Activated T-cell treated with anti-CD3 and anti-CD28 coated beads for 1 hour (primary cell): Measurements from ENCODE around the gene DNAH12.
"Not testable (repeated sequence)": the region's sequence is repeated elsewhere in the genome, so short reads cannot be mapped to it uniquely, and the experiment has no call there.

Experiments used
- DNase-seq: peaks from one replicate; pipeline ENCODE4 v3.0.0-alpha.2; 2020; ENCODE audit warnings: low read depth

The DNAH12 gene

DNA sequence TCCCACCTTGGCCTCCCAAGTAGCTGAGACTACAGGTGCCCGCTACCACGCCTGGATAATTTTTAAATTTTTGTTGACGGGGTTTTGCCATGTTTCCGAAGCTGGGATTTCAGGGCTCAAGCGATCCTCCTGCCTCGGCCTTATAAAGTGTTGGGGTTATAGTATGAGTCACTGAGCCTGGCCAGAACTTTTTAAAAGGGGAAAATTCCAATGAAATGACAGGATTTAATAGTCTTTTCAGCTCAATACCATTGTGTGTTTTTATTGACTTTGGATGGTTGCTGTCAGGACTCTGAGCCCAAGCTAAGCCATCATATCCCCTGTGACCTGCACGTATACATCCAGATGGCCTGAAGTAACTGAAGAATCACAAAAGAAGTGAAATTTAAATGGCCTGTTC, 240.6 kb downstream of the DNAH12 start:
- DNase-seq: not testable (repeated sequence)

DNA sequence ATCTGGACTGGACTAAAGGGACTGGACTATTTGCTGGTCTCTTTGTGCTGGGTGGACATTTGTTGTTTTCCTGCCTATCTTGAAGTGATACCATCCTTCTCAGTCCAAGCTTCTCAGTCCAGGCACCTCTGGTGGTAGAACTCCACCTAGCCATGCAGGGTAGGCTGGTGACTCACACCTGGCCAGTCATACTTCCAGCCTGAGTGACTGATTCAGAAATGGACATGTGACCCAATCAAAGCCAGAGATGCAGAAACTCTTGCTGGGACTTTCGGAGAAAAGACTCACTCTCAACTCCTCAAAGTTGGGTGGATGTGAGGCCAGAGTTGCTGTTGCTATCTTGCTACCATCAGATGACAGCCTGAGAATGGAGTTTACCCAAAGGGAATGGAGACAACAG, 246.1 kb downstream of the DNAH12 start:
- DNase-seq: no peak

DNA sequence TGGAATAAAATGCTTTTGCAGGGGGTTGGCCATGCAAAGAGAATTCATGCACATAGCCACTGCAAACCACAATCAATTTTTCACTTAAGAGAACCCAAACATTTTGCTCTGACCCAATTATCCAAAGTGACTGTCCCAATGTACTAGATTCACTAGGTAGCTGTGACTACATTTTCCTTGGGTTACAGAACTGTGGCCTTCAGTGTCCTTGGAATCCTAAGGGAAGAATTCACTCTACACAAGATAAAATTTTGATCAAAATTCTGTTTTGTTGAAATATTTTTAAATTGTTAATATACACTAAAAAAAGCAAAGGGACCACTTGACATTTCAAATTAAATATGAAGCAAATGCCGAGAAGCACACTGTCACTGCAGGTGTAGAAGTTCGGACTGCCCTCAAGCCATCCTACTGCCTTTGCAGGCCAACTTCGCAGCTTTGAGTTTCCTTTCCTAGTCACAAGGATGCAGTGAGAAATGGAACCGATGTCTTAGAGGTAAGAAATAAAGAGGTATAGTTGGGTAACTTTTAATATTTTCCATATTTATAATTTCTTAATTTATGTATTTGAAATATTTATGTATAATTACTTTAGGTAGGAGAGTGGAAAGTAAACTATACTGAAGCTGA, 251.1 kb downstream of the DNAH12 start:
- DNase-seq: no peak

DNA sequence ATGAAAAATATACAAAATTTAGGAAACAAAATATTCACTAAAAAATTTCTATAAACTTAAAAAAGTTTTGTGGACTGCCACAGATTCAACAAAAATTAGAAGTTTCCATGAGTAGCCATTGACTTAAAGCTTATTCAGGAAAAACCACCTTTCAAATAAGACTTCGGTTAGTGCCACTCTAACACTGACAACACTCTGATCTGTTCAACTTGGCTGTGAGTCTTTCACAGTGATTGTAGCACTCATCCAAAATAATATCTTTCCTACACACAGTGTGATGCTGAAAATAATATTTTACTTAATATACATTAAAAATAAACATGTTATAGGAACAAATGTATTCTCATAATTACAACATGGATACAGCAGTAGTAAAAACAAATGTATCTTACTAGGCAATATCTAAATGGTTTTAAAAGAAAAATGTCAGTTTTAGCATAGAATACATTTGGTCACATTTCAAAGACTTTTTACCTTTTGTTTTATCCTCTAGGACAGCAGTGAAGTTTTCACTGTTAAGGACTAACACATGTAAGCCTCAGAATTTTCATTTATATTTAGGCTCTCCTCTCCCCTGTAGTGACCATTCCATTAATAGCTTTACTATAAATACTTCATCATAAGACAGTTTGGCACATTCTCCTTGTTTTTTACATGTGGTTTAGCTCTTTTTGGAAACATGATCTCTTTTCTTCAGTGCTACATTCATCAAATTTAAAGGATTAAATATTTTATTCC, 251.8 kb downstream of the DNAH12 start, which contains the start of gene ASB14:
Gene ASB14 (minus strand): TSS at position 527 of the 738 bp plus-strand sequence. CDS start 652 bp downstream, outside the sequence.
- no peak for DNase-seq

DNA sequence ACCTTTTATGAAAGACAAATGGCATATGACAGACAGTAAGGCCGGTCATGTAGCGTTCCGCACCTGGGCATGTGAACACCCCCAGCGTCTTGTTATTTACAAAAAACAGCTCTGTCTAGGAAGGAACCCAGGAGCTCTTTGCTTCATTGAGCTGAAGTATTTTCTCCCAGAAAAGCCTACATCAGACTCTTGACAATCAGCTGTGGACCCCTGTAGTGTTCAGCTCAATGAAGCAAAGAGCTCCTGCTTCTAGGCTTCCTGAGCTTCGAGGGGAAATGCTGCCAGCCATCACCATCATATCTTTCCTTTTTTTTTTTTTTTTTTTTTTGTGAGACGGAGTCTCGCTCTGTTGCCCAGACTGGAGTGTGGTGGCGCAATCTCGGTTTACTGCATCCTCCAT, 255.7 kb downstream of the DNAH12 start:
- DNase-seq: no peak

GRCh38 chr3:57287205-57287604, 256.9 kb downstream of the DNAH12 start:
- no peak for DNase-seq

GRCh38 chr3:57283334-57283733, 260.8 kb downstream of the DNAH12 start:
- no peak for DNase-seq

DNA sequence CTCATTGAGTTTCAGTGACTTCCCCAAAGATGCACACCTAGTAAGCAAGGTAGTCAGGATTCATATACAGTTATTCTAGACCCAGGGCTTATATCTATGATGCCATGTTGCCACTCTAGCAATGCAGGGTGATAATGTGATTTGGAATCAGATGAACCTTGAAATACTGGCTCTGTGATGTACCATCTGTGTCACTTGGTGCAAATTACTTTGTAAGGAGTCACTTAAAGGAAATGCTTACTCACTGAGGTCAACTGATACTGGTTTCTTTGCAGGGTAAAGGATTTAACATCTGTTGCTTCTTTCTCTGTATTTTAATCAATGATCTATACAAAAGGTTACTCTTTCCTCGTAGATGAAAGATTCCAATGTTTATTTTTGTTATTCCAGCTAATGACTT, 262.4 kb downstream of the DNAH12 start:
- DNase-seq: no peak

DNA sequence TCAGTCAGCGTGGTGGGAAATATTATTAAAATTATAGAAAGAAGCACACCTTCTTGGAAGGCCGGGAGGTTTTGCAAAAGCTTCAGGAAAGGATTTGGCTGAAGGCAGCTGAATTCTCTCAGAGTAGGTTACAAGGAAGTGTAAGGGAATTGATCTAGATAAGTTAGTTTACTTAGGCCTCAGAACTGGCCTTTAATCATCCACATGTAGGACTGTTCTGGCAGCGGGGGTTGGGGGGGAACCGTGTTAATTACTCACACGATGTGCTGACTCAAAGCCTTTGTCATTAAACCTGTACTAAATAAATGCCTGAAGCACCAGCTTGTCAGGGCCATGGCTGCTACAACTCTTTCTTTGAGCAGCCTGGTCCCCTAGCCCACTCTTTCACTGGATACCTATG, 264.5 kb downstream of the DNAH12 start:
- no peak for DNase-seq

DNA sequence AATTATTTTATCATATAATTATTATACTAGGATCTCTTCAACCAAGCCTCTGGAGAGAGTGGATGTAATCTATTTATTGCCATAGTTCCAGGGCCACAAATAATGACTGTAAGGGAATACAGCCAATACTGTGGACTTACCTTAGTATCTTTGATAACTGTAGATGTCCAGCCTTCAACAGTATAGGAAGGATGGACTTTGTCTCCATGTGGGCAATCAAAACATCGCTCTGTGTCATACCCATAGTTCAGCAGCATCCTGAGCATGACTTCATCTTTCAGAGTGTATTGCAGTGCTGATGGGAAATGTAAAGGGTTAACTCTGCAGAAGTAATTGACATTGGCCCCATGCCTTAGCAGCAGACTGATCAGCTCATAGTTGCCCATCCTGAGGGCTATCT, 265.9 kb downstream of the DNAH12 start:
- DNase-seq: no peak

- DNase-seq: no peak
Observed at GRCh38 chr3:57275393-57275792, 268.8 kb downstream of the DNAH12 start.

DNA sequence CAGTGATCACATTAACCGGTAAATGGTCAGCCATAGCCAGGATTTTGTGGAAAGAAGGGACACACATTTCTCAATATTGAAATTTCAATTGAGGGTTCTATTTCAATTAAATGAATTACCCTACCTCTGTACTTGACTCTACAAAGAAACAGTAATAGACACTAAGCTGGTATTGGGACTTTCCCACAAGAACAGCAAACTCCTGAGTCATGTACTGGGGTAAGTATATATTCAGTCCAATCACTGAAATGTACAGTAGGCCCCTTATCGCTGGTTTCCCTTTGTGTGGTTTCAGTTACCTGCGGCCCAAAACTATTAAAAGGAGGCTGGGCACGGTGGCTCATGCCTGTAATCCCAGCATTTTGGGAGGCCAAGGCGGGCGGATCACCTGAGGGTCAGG, 269.3 kb downstream of the DNAH12 start:
- no peak for DNase-seq

DNA sequence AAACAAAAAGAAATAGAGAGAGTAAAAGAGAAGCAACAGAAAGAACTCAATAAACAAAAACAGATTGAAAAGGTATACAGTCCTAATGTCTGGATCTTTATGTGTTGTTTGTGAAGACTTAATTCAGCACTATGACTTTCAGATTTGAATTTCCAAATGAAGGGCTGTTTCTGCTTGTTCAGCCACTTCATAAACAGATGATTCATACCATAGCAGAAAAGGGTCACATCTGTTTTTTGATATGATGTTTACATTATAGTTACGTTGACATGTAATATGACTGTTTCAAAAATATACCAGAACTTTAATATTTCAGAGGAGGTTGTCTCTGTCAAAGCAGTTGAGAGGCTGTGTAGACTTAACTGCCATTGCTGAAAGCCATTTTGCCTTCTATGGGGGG, 275.7 kb downstream of the DNAH12 start:
- DNase-seq: no peak

DNA sequence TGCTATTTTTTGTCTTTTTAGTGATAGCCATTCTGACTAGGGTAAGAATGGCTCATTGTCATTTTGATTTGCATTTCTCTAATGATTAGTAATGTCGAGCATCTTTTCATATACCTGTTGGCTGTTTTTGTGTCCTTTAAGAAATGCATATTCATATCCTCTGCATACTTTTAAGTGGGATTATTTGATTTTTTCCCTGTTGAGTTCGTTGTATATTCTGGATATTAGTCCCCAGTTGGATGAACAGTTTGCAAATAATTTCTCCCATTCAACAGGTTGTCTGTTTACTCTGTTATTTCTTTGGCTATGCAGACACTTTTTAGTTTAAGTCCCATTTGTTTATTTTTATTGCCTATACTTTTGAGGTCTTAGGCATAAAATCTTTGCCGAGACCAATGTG, 282.2 kb downstream of the DNAH12 start:
- no peak for DNase-seq

GRCh38 chr3:57261119-57261518, 283.0 kb downstream of the DNAH12 start:
- DNase-seq: no peak

- no peak for DNase-seq
Observed at GRCh38 chr3:57257678-57258077, 286.5 kb downstream of the DNAH12 start.

- no peak for DNase-seq
Observed at GRCh38 chr3:57256844-57257243, 287.3 kb downstream of the DNAH12 start.

DNA sequence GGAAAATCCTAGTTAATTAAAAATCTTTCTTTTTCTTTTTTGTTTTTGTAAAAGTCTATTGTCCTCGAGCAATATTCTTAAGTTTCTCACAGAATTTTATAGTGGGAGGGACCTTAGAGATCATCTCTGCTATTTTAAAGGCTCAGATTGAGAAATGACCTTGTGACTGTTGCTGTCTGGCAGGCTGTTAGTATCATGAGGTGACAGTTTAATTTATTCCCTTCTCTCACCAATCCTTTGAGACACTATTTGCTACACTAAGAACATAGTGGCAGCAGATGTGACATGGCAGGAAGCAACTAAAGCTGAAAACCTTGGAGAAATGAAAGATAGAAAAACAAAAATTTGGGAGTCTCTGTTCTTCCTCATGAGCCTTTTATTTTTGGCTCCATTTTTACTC, 291.7 kb downstream of the DNAH12 start:
- DNase-seq: no peak

DNA sequence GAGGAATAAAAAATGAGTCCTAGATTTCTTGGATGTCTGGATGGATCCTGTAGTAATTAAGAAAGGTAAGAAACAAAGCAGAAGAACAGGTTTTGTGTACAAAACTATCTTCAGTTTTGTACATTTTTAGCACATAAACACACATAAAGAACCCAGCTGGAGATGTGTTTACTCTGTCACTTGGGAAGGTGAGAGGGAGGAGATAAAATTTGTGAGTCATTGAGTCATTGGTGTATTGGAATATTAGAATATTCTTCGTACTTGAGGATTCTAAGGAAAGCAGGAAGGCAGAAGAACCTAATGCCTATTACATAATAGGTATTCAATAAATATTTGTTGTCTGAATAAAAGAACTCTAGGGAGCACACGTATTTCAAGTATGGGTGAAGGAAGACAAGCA, 299.2 kb downstream of the DNAH12 start:
- no peak for DNase-seq
